Measurements from ENCODE around the gene STAC. TPM values are rescaled to one million over a fixed set of nuclear protein-coding genes. Genes with fewer than 3 reads are reported as not detected.

STAC gene
- total and polyA plus RNA-seq, 10 of the 15 experiments (the other 5 are each of a cell fraction or from before 2014, with no cell fraction given) = 0.07 TPM; not detected in 9

DNA sequence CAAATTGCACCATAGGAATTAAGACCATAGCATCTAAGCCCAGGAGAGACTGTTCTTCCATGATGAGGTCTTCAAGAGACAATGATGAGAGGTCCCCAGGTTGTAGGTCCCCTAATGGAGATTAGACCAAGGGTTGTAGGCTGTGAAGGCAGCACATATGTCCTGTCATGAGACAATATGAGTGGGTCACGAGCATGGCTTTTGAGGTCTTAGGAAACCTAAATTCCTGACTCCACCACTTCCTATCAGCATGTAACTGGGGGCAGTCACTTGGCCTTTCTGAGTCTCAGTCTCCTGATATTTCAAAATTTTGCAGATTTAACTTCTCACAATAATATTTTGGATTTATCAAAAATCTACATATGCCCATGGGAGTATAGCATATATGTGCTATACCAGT lies 31.3 kb downstream of the STAC start (continued):
- TF ChIP-seq, protein P1, sequence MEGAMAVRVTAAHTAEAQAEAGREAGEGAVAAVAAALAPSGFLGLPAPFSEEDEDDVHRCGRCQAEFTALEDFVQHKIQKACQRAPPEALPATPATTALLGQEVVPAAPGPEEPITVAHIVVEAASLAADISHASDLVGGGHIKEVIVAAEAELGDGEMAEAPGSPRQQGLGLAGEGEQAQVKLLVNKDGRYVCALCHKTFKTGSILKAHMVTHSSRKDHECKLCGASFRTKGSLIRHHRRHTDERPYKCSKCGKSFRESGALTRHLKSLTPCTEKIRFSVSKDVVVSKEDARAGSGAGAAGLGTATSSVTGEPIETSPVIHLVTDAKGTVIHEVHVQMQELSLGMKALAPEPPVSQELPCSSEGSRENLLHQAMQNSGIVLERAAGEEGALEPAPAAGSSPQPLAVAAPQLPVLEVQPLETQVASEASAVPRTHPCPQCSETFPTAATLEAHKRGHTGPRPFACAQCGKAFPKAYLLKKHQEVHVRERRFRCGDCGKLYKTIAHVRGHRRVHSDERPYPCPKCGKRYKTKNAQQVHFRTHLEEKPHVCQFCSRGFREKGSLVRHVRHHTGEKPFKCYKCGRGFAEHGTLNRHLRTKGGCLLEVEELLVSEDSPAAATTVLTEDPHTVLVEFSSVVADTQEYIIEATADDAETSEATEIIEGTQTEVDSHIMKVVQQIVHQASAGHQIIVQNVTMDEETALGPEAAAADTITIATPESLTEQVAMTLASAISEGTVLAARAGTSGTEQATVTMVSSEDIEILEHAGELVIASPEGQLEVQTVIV (IDR thresholded peaks at IDR 0.05; ENCODE audit: borderline replicate concordance, partially characterized antibody) = no peak
- TF ChIP-seq CBX5 (IDR thresholded peaks at IDR 0.05; ENCODE audit: low read depth) = no peak
- TF ChIP-seq DPF2 (IDR thresholded peaks at IDR 0.05) = no peak
- no peak for TF ChIP-seq MTA3 (IDR thresholded peaks at IDR 0.05; ENCODE audit: borderline replicate concordance, low read length)
- no peak for TF ChIP-seq STAT1 (conservative IDR thresholded peaks at IDR 0.05)
- no peak for TF ChIP-seq NR2F1 (conservative IDR thresholded peaks at IDR 0.05)
- TF ChIP-seq, protein P2, sequence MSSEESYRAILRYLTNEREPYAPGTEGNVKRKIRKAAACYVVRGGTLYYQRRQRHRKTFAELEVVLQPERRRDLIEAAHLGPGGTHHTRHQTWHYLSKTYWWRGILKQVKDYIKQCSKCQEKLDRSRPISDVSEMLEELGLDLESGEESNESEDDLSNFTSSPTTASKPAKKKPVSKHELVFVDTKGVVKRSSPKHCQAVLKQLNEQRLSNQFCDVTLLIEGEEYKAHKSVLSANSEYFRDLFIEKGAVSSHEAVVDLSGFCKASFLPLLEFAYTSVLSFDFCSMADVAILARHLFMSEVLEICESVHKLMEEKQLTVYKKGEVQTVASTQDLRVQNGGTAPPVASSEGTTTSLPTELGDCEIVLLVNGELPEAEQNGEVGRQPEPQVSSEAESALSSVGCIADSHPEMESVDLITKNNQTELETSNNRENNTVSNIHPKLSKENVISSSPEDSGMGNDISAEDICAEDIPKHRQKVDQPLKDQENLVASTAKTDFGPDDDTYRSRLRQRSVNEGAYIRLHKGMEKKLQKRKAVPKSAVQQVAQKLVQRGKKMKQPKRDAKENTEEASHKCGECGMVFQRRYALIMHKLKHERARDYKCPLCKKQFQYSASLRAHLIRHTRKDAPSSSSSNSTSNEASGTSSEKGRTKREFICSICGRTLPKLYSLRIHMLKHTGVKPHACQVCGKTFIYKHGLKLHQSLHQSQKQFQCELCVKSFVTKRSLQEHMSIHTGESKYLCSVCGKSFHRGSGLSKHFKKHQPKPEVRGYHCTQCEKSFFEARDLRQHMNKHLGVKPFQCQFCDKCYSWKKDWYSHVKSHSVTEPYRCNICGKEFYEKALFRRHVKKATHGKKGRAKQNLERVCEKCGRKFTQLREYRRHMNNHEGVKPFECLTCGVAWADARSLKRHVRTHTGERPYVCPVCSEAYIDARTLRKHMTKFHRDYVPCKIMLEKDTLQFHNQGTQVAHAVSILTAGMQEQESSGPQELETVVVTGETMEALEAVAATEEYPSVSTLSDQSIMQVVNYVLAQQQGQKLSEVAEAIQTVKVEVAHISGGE (CRISPR knock-in tag; IDR thresholded peaks at IDR 0.05) = no peak

DNA sequence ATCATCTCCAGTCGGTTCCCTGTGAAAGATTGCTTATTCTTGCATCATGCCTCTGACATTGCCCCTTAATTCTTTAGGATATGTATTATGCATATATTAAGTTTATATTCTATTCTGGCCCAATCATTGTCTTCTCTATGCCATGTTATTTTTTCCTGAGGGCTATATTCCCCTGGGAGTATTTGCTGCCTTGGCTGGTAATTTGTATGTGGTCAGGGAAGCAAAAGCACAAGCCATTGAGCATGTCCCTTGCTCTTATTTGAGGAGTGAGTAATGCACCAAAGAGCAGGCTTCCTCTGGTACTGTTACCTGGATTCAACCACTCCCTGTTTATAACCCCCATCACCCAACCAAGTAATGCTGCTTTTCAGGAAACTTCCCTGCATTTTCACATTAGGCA lies 36.3 kb downstream of the STAC start:
- no peak for ATAC-seq
- Histone ChIP-seq H3K4me1 (ENCODE audit: control insufficient read depth, insufficient read depth, low read length) (no peaks in the 10 kb centered on the region), H4K20me1 (ENCODE audit: control insufficient read depth, insufficient read depth) (no peaks in the 10 kb centered on the region), H3K36me3 (ENCODE audit: control insufficient read depth in 2 of 2, insufficient read depth in 2 of 2, low read length in 1 of 2) (no peaks in the 10 kb centered on the region), H3K27ac (ENCODE audit: control insufficient read depth, insufficient read depth) (no peak overlapping the region), H3K9ac (ENCODE audit: control insufficient read depth, insufficient read depth, low read length) (no peak overlapping the region), H3K4me2 (ENCODE audit: control insufficient read depth, insufficient read depth) (no peak overlapping the region), H2AFZ (ENCODE audit: control insufficient read depth, low read depth, low read length) (no peak overlapping the region), H3K79me2 (ENCODE audit: control insufficient read depth, insufficient read depth, low read length) (no peaks in the 10 kb centered on the region), H3K4me3 (no peak overlapping the region), H3K27me3 (replicated peaks in 1 of 2; ENCODE audit: control insufficient read depth in 2 of 2, insufficient read depth in 2 of 2, low read length in 1 of 2) (no peaks in the 10 kb centered on the region), H3K9me3 (replicated peaks; ENCODE audit: control insufficient read depth, insufficient read depth, low read length) (no peaks in the 10 kb centered on the region)
- ChIA-PET CTCF (no interaction called here), POLR2A (no interaction called here), SMC1A (ENCODE audit: uncharacterized antibody, unreplicated experiment) (no interaction called here), RAD21 (ENCODE audit: unreplicated experiment) (no interaction called here)
- in situ Hi-C loops (cut with MboI) (no loop called here), intact Hi-C loops (cut with micrococcal nuclease; ENCODE audit: unreplicated experiment) (no loop called here)
- 34% methylated on average over 1 of the region's 1 CpG for WGBS (ENCODE audit: insufficient coverage, insufficient replicate concordance, low lambda C conversion rate, missing lambda C conversion rate)
- no TSS peak for BruUV-seq (replicated peaks)
- FAIRE-seq = no peak
- DNase-seq (ENCODE audit: low read depth, low spot score) = no peak
- TF ChIP-seq, protein P3, sequence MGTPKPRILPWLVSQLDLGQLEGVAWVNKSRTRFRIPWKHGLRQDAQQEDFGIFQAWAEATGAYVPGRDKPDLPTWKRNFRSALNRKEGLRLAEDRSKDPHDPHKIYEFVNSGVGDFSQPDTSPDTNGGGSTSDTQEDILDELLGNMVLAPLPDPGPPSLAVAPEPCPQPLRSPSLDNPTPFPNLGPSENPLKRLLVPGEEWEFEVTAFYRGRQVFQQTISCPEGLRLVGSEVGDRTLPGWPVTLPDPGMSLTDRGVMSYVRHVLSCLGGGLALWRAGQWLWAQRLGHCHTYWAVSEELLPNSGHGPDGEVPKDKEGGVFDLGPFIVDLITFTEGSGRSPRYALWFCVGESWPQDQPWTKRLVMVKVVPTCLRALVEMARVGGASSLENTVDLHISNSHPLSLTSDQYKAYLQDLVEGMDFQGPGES (IDR thresholded peaks at IDR 0.05) = no peak
- no peak for TF ChIP-seq HDAC2 (IDR thresholded peaks at IDR 0.05)
- no peak for TF ChIP-seq PML (IDR thresholded peaks at IDR 0.05; ENCODE audit: low read length)
- TF ChIP-seq, protein P4, sequence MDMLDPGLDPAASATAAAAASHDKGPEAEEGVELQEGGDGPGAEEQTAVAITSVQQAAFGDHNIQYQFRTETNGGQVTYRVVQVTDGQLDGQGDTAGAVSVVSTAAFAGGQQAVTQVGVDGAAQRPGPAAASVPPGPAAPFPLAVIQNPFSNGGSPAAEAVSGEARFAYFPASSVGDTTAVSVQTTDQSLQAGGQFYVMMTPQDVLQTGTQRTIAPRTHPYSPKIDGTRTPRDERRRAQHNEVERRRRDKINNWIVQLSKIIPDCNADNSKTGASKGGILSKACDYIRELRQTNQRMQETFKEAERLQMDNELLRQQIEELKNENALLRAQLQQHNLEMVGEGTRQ (IDR thresholded peaks at IDR 0.05; ENCODE audit: borderline replicate concordance, low read depth, low read length) = no peak
- no peak for TF ChIP-seq SIN3A (IDR thresholded peaks at IDR 0.05; ENCODE audit: low read depth, low read length)
- TF ChIP-seq, protein P5, sequence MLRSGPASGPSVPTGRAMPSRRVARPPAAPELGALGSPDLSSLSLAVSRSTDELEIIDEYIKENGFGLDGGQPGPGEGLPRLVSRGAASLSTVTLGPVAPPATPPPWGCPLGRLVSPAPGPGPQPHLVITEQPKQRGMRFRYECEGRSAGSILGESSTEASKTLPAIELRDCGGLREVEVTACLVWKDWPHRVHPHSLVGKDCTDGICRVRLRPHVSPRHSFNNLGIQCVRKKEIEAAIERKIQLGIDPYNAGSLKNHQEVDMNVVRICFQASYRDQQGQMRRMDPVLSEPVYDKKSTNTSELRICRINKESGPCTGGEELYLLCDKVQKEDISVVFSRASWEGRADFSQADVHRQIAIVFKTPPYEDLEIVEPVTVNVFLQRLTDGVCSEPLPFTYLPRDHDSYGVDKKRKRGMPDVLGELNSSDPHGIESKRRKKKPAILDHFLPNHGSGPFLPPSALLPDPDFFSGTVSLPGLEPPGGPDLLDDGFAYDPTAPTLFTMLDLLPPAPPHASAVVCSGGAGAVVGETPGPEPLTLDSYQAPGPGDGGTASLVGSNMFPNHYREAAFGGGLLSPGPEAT (IDR thresholded peaks at IDR 0.05; ENCODE audit: low read depth) = no peak
- TF ChIP-seq ESRRA (IDR thresholded peaks at IDR 0.05; ENCODE audit: low read length) = no peak
- TF ChIP-seq PAX8 (IDR thresholded peaks at IDR 0.05) = no peak
- TF ChIP-seq BRCA1 (IDR thresholded peaks at IDR 0.05; ENCODE audit: low read depth, low read length) = no peak
